HEK293T (cell line): Measurements from ENCODE around the gene DLX6.

ENCODE experiments used
- FOXA1 ChIP-seq: fragments of 450-650 bp; IDR thresholded peaks from 2 replicates; pipeline ENCODE4 v1.6.1; 2016; ENCODE audit warnings: mild to moderate bottlenecking
- FOXK2 ChIP-seq: fragments of 450-650 bp; IDR thresholded peaks from 2 replicates; pipeline ENCODE4 v1.6.1; 2016; ENCODE audit warnings: mild to moderate bottlenecking

DNA sequence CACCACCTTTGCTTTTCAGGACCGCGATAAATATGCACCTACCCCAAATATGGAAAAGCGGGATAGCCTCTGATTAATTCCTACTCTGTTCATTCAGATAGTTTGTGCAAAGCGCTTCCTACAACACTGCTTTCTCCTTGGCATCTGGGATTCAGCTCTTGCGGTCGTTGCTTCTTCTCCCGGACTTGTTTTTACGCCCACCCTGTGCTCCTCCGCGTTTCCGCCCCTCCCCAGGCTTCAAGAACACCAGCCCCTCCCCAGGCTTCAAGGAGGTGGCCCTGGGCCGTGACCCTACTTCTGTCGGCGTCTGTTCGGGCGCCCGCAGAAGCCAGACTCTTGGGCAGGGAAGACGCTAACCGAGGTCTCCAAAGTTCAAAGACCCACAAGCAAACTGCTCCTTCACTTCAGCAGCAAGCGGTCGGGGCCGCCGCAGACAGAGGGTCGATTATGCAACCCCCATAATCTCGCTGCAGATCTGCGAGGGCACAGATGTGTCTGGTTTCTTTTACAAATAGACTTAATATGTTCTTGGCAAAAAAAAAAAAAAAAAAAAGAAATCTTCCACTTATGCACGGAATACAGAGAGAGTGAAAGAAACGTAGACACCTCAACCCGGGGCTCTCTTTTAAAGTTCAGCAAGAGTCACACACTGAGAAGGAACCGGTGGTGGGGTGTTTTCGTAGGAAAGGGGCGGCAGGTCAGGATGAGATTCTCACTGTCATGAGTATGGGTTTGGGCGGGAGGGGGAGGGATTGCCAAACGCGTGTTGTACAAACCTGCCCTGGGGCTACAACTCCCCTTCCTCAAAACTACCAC, 17.3 kb downstream of the DLX6 start:
- TF ChIP-seq FOXA1 = no peak
- TF ChIP-seq FOXK2 = no peak
